ENCODE results near the gene GRB10.

GRCh38 chr7:50718311-50718710, 64.4 kb downstream of the GRB10 start:
- TF ChIP-seq CTCF (IDR thresholded peaks at IDR 0.05), result no peak
- no peak for TF ChIP-seq POLR2A (IDR thresholded peaks at IDR 0.05; ENCODE audit: low read depth)
